ENCODE measurements around the gene IGF2BP2.

IGF2BP2 gene

GRCh38 chr3:185653949-185654757, 170.7 kb downstream of the IGF2BP2 start:
- no peak for TF ChIP-seq CTCF (conservative IDR thresholded peaks at IDR 0.05; ENCODE audit: low read depth, low read length)
- Histone ChIP-seq H3K79me2 (ENCODE audit: insufficient read depth, low read depth) (no peaks in the 10 kb centered on the region), H3K9ac (no peak overlapping the region), H3K27me3 (ENCODE audit: insufficient read depth, low read depth) (no peaks in the 10 kb centered on the region), H3K4me3 (IDR thresholded peaks at IDR 0.05; ENCODE audit: insufficient read depth, low read depth, low read length) (no peak overlapping the region), H3K27ac (no peak overlapping the region), H3K4me1 (ENCODE audit: low read depth, poor library complexity, severe bottlenecking) (no peaks in the 10 kb centered on the region), H3K36me3 (ENCODE audit: insufficient read depth) (no peaks in the 10 kb centered on the region), H2AFZ (ENCODE audit: low read depth) (no peak overlapping the region), H4K20me1 (ENCODE audit: insufficient read depth) (no peaks in the 10 kb centered on the region), H3K4me2 (no peak overlapping the region)

- no peak for TF ChIP-seq CTCF (conservative IDR thresholded peaks at IDR 0.05; ENCODE audit: low read depth, low read length)
- Histone ChIP-seq H3K27ac (no peak overlapping the region), H3K9ac (no peak overlapping the region), H3K4me2 (no peak overlapping the region), H3K4me1 (ENCODE audit: low read depth, poor library complexity, severe bottlenecking) (no peaks in the 10 kb centered on the region), H3K27me3 (ENCODE audit: insufficient read depth, low read depth) (no peaks in the 10 kb centered on the region), H3K79me2 (ENCODE audit: insufficient read depth, low read depth) (no peaks in the 10 kb centered on the region), H3K4me3 (IDR thresholded peaks at IDR 0.05; ENCODE audit: insufficient read depth, low read depth, low read length) (no peak overlapping the region), H4K20me1 (ENCODE audit: insufficient read depth) (no peaks in the 10 kb centered on the region), H2AFZ (ENCODE audit: low read depth) (no peak overlapping the region), H3K36me3 (ENCODE audit: insufficient read depth) (no peaks in the 10 kb centered on the region)
These were observed 172.9 kb downstream of the IGF2BP2 start for GRCh38 chr3:185651971-185652370.

GRCh38 chr3:185649414-185649813, 175.4 kb downstream of the IGF2BP2 start:
- Histone ChIP-seq H3K4me1 (ENCODE audit: low read depth, poor library complexity, severe bottlenecking) (no peaks in the 10 kb centered on the region), H3K27me3 (ENCODE audit: insufficient read depth, low read depth) (no peaks in the 10 kb centered on the region), H3K4me2 (no peak overlapping the region)

GRCh38 chr3:185648396-185648795, 176.4 kb downstream of the IGF2BP2 start:
- no peaks in the 10 kb centered on the region for H3K36me3 ChIP-seq (ENCODE audit: insufficient read depth)
- no peaks in the 10 kb centered on the region for H3K4me1 ChIP-seq (ENCODE audit: low read depth, poor library complexity, severe bottlenecking)
- no peak overlapping the region for H3K4me2 ChIP-seq
- H3K4me3 ChIP-seq (IDR thresholded peaks at IDR 0.05; ENCODE audit: insufficient read depth, low read depth, low read length), result no peak overlapping the region
- no peak for TF ChIP-seq CTCF (conservative IDR thresholded peaks at IDR 0.05; ENCODE audit: low read depth, low read length)
- no peaks in the 10 kb centered on the region for H4K20me1 ChIP-seq (ENCODE audit: insufficient read depth)
- no peak overlapping the region for H3K9ac ChIP-seq
- H3K27me3 ChIP-seq (ENCODE audit: insufficient read depth, low read depth), result no peaks in the 10 kb centered on the region
- H2AFZ ChIP-seq (ENCODE audit: low read depth), result no peak overlapping the region
- no peaks in the 10 kb centered on the region for H3K79me2 ChIP-seq (ENCODE audit: insufficient read depth, low read depth)
- H3K27ac ChIP-seq, result no peak overlapping the region

More at GRCh38 chr3:185649414-185649813, 175.4 kb downstream of the IGF2BP2 start:
- no peaks in the 10 kb centered on the region for H3K79me2 ChIP-seq (ENCODE audit: insufficient read depth, low read depth)
- no peak for TF ChIP-seq CTCF (conservative IDR thresholded peaks at IDR 0.05; ENCODE audit: low read depth, low read length)
- no peaks in the 10 kb centered on the region for H3K36me3 ChIP-seq (ENCODE audit: insufficient read depth)
- H3K9ac ChIP-seq, result no peak overlapping the region
- no peaks in the 10 kb centered on the region for H4K20me1 ChIP-seq (ENCODE audit: insufficient read depth)
- no peak overlapping the region for H3K27ac ChIP-seq
- no peak overlapping the region for H3K4me3 ChIP-seq (IDR thresholded peaks at IDR 0.05; ENCODE audit: insufficient read depth, low read depth, low read length)
- H2AFZ ChIP-seq (ENCODE audit: low read depth), result no peak overlapping the region
